HG02798 (cell line): ENCODE results near the gene PHKG2.

Experiments
- ATAC-seq: cut with Tn5 transposase; IDR thresholded peaks from one replicate; pipeline ENCODE4 v1.9.1; 2021; ENCODE audit warnings: mild to moderate bottlenecking; ENCODE audit not compliant: unreplicated experiment, poor library complexity

Gene PHKG2

DNA sequence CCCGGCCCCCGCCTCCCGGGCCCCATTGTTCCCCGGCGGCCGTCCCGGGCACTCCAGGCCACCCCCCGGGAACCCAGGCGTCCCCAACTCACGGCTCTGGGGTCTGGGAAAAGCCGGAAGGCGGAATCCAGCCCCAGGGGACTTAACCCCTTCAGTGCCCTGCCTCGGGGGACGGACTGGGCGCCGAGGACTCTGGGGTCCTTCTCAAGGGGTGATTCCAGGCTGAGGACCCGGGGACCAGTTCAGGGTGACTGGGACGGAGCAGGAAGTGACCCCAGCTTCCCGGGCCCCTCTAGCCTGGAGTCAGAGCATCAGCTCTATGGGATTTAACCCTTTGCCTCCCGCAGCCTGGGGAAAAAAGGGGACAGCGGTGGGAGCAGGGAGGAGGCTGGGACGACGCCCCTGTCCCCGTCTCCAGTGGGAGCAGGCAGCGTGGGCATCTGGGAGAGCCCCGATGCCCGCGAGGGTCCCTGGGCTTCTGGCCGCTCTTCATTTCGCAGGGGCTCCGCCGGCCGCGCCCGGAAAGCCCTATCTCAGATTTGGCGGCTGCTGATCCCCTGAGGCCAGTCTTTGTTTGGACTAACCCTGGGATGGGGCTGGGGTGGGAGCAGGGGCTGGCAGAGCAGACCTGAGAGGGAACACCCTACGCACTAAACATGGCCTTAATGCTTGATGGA, 38.8 kb downstream of the PHKG2 start, which contains the start of gene ZNF629:
ZNF629 (minus strand) TSS at position 270 of the 677 bp plus-strand sequence. CDS start 2,723 bp downstream, outside the sequence.
- ATAC-seq = no peak

DNA sequence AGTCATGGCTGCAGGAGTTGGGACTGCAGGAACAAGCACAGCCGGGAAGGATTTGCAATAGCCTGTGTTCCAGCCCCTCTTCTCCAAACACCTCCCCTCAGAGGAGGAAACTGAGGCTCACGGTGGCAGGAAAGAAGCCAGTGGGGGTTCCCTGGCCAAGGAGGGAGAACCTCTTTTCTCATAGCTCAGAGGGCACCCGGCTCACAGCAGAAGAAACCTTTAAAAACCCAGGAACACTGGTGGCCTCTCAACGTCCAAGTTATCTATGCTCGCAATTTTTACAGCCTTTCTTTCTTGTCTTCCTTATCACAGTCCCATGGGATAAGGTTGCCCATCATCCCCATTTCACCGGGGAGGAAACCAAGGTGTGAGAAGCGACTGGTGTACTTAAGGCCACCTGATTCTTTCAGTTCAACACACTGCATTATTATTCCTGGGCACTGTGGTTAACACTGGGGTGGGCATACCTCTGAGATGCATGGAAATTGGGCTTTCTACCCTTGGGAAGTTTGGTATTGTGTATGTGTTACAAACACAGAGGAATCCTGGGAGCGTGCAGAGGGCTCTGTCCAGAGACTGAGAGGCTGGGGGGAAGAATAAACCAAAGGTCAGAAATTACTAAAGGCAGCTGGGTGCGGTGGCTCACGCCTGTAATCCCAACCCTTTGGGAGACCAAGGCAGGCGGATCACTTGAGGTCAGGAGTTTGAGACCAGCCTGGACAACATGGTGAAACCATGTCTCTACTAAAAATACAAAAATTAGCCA, 39.6 kb downstream of the PHKG2 start:
- no peak for ATAC-seq

DNA sequence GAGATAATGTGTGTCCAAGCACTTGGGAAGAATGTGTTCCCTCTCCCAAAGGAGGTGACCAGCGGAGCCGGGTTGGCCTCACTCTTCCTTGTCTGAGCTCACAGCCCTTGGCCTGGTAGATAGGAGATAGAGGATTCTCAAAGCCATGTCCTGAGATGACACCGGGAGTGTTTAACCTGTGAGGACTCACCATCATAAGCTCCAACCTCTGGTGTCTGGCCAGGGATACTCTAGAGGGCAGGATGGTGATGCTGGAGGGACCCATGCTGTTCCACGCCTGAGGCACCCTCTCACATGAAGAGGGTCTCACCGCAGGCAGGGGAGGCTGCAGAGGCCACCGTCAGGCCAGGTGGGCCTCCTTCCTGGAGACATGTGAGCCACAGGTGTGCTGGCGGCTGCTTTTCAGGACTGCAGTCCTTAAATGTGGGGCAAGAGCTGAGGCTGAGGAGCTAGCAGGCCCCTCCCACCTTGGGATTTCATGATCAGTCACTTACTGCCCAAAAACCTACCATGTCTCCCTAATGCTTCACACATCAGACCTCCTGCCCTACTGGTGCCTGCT, 45.4 kb downstream of the PHKG2 start:
- ATAC-seq = no peak

DNA sequence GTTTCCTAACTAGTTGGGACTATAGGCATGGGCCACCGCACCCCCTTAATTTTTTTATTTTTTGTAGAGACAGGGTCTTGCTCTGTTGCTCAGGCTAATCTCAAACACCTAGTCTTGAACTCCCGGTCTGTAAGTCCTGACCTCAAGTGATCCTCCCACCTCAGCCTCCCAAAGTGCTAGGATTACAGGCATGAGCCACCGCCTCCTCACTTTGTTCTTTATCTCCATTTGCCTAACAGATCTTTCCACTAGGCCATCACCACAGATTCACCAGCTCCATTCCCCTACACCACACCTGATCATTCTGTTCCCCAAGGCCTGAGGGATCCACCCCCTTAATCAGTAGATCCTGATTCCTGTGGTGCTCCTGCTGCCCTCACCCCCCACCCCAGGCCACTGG, 46.4 kb downstream of the PHKG2 start:
- no peak for ATAC-seq

DNA sequence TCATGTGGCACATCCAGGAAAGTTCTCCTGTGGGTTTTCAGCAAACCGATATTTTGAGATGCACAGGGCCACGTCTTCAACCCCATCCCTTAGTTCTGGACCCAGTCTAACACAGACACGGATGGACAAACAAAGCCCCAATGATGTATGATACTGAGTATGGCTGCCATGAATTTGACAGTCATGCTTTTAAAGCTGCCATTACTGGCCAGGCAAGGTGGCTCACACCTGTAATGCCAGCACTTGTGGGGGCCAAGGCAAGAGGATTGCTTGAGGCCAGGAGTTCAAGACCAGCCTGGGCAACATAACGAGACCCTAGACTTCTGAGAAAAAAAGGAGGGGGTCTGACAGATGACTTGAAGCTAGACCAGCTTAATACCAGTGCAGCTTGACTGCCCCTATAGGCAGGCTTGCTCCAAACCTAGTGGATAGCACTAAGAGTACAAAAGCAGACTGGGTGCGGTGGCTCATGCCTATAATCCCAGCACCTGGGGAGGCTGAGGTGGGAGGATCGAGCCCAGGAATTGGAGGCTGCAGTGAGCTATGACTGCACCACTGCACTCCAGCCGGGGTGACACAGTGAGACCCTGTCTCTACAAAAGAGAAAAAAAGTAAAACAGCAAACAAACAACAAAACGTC, 49.6 kb downstream of the PHKG2 start:
- ATAC-seq = no peak
